B cell (primary cell): ENCODE measurements around the gene GJB2. TPM values are rescaled to one million over a fixed set of nuclear protein-coding genes. Genes with fewer than 3 reads are reported as not detected.

Experiments
- ATAC-seq: fragments of 200-7000 bp; cut with Tn5 transposase; one replicate; pipeline ENCODE4 v1.10.0; 2021; ENCODE audit warnings: low read depth, mild to moderate bottlenecking, moderate number of reproducible peaks, moderate library complexity
- CTCF ChIA-PET: fragments of 350-600 bp; sonication (Branson Sonifier 250); formaldehyde crosslinking; loops from one replicate; lab custom pipeline; 2021; ENCODE audit warnings: antibody characterized with exemption, inconsistent platforms; lab: Charles Lee
- POLR2A ChIA-PET: fragments of 350-600 bp; sonication (Branson Sonifier 250); formaldehyde crosslinking; loops from one replicate; lab custom pipeline; 2021; ENCODE audit warnings: antibody characterized with exemption; lab: Charles Lee
- DNase-seq: peaks from one replicate; pipeline ENCODE4 v3.0.0; 2013
- H2AFZ ChIP-seq: 2 replicates; pipeline ENCODE4 v1.6.1; 2012; ENCODE audit warnings: mild to moderate bottlenecking, low read depth, low read length; ENCODE audit not compliant: insufficient read depth, poor library complexity, severe bottlenecking
- H3K27ac ChIP-seq, 2 donors: 1 replicate in 1 of 2; 2 replicates in 1 of 2; pipeline ENCODE4 v1.5.1; 2012 to 2013; ENCODE audit warnings: low read length in 2 of 2, mild to moderate bottlenecking in 2 of 2, moderate library complexity in 1 of 2
- H3K27me3 ChIP-seq, 4 experiments: fragments of 200-600 bp in 1 of 4; sonication (generic) in 1 of 4; replicated peaks in 1 of 4; 1 replicate in 2 of 4; 2 replicates in 2 of 4; pipeline versions ENCODE4 v1.6.1 to v1.7.0; 2013 to 2016; ENCODE audit warnings: low read length in 3 of 4, mild to moderate bottlenecking in 2 of 4, mixed read lengths in 1 of 4, moderate library complexity in 1 of 4; ENCODE audit not compliant: insufficient read depth in 4 of 4, control insufficient read depth in 3 of 4; ENCODE audit errors: control extremely low read depth in 1 of 4
- H3K36me3 ChIP-seq, 2 experiments: replicated peaks in 1 of 2; 1 replicate in 1 of 2; 2 replicates in 1 of 2; pipeline versions ENCODE4 v1.6.1 to v1.7.1; 2013; ENCODE audit warnings: low read length in 1 of 2; ENCODE audit not compliant: insufficient read depth in 2 of 2, control insufficient read depth in 1 of 2; ENCODE audit errors: control extremely low read depth in 1 of 2, extremely low read depth in 1 of 2
- H3K4me1 ChIP-seq, 2 donors: fragments of 200-600 bp in 1 of 2; sonication (generic) in 1 of 2; 1 replicate in 1 of 2; 2 replicates in 1 of 2; pipeline versions ENCODE4 v1.5.1 to v1.6.1; 2013 to 2017; ENCODE audit warnings: low read length in 2 of 2; ENCODE audit not compliant: control insufficient read depth in 2 of 2, insufficient read depth in 2 of 2
- H3K4me2 ChIP-seq: replicated peaks from 2 replicates; pipeline ENCODE3; 2012; ENCODE audit warnings: mild to moderate bottlenecking, low read depth, low read length; ENCODE audit not compliant: poor library complexity, severe bottlenecking
- H3K4me3 ChIP-seq, 5 experiments: fragments of 200-600 bp in 1 of 5; sonication (generic) in 1 of 5; 1 replicate in 3 of 5; 2 replicates in 2 of 5; pipeline versions ENCODE4 v1.5.1 to v1.7.0; 2011 to 2016; ENCODE audit warnings: low read length in 4 of 5, mild to moderate bottlenecking in 4 of 5, low read depth in 2 of 5, control low read depth in 1 of 5, moderate library complexity in 1 of 5; ENCODE audit not compliant: insufficient read depth in 1 of 5; ENCODE audit errors: control extremely low read depth in 1 of 5, extremely low read depth in 1 of 5
- H3K79me2 ChIP-seq: fragments of 200-600 bp; sonication (generic); one replicate; pipeline ENCODE4 v1.6.0; 2016; ENCODE audit warnings: low read length; ENCODE audit not compliant: control insufficient read depth, insufficient read depth
- H3K9ac ChIP-seq: fragments of 200-600 bp; sonication (generic); 2 replicates; pipeline ENCODE4 v1.6.1; 2017; ENCODE audit warnings: mild to moderate bottlenecking, low read length, moderate library complexity
- H3K9me3 ChIP-seq, 3 donors: one replicate each; pipeline versions ENCODE4 v1.6.1 to v1.7.1; 2013; ENCODE audit warnings: low read length in 2 of 3; ENCODE audit not compliant: control insufficient read depth in 2 of 3, insufficient read depth in 1 of 3; ENCODE audit errors: control extremely low read depth in 1 of 3
- H4K20me1 ChIP-seq: 2 replicates; pipeline ENCODE4 v1.6.0; 2012; ENCODE audit warnings: mild to moderate bottlenecking, low read length; ENCODE audit not compliant: insufficient read depth, control insufficient read depth, poor library complexity, severe bottlenecking
- H3K27ac Mint-ChIP-seq: one replicate; pipeline ENCODE4 v1.8.0; 2021; ENCODE audit warnings: mixed read lengths
- H3K27me3 Mint-ChIP-seq: one replicate; pipeline ENCODE4 v1.8.0; 2021; ENCODE audit warnings: mixed read lengths
- H3K4me1 Mint-ChIP-seq: one replicate; pipeline ENCODE4 v1.8.0; 2021; ENCODE audit warnings: mixed read lengths
- H3K4me3 Mint-ChIP-seq: one replicate; pipeline ENCODE4 v1.8.0; 2021; ENCODE audit warnings: mixed read lengths
- H3K9me3 Mint-ChIP-seq: one replicate; pipeline ENCODE4 v1.8.0; 2022; ENCODE audit warnings: mixed read lengths; ENCODE audit not compliant: insufficient read depth
- EZH2 ChIP-seq: IDR thresholded peaks from 2 replicates; pipeline ENCODE4 v1.6.1; 2012; ENCODE audit warnings: borderline replicate concordance, low read depth, mild to moderate bottlenecking, moderate library complexity, low read length; ENCODE audit not compliant: insufficient read depth, poor library complexity, severe bottlenecking
- WGBS: methylation state at CpG from one replicate; pipeline ENCODE4 v1.1.5; 2013; ENCODE audit warnings: missing lambda C conversion rate; ENCODE audit not compliant: insufficient coverage; 5-methylcytosine and 5-hydroxymethylcytosine counted together
- intact Hi-C: fragments of 100-400 bp; cut with micrococcal nuclease; formaldehyde crosslinking; loops from one replicate; pipeline ENCODE4 v1.10.0; 2022
- polyA plus RNA-seq: library from polyadenylated mRNA; depleted of rRNA; stranded (reverse); fragments of >200 nt; gene quantifications from 2 replicates; pipeline ENCODE4 v1.2.3, GENCODE V29; 2012
- total RNA-seq, 2 donors: library from RNA; stranded (reverse); fragments of 120-200 nt in 1 of 2; gene quantifications; 1 replicate in 1 of 2; 2 replicates in 1 of 2; pipeline versions ENCODE4 v1.2.3 to v1.2.4, GENCODE V29; 2013 to 2022
- TF ChIP-seq, protein P1 (sequence below): fragments of 200-600 bp; IDR thresholded peaks from one replicate; pipeline ENCODE4 v1.8.0; 2022; ENCODE audit warnings: antibody characterized with exemption, mild to moderate bottlenecking

The GJB2 gene
- total and polyA plus RNA-seq, 2 donors (not counting 1 experiment from before 2014, with no cell fraction given) = not detected

DNA sequence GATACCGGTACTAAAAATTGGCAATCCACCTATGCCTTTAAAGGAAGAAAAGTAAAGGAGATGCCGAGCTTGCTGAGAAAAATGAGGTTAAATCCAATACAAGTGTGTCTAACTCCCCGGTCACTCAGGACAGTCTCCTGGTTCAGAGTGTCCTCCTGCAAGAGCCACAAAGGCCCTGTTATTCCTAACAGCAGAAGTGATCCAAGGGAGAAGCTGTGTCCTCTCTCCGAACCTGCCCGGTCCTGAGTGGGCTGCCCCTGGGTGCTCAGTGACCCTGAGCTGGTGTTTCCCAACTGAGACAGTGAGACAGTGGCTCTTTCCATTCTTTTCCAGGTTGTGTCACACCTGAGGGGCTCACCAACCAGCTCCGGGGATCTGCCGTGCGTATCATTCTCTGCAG, 34.5 kb upstream of the GJB2 start:
- WGBS = 95% methylated on average over 8 of the region's 8 CpGs
- peaks cover 11% of the 10 kb centered on the region for H3K4me1 Mint-ChIP-seq
- Histone ChIP-seq H3K4me3 (no peak overlapping the region), H3K4me2 (no peak overlapping the region), H3K4me1 (peaks cover 9 to 10% of the 10 kb centered on the region in 2 donors), H3K27ac (no peak overlapping the region), H3K79me2 (no peaks in the 10 kb centered on the region), H3K9me3 (peaks cover 0 to 3% (median 0%) of the 10 kb centered on the region in 3 donors), H3K9ac (no peak overlapping the region), H4K20me1 (no peaks in the 10 kb centered on the region), H3K36me3 (no peaks in the 10 kb centered on the region), H3K27me3 (peaks cover 0 to 17% (median 6%) of the 10 kb centered on the region in 4 experiments), H2AFZ (no peak overlapping the region)
- H3K27me3 Mint-ChIP-seq = peaks cover 35% of the 10 kb centered on the region
- ChIA-PET CTCF (no interaction called here), POLR2A (no interaction called here)
- ATAC-seq (no peak), DNase-seq (no peak)
- no peaks in the 10 kb centered on the region for H3K9me3 Mint-ChIP-seq
- intact Hi-C loops = no loop called here
- no peak overlapping the region for H3K4me3 Mint-ChIP-seq
- H3K27ac Mint-ChIP-seq = no peak overlapping the region
- TF ChIP-seq, protein P1, sequence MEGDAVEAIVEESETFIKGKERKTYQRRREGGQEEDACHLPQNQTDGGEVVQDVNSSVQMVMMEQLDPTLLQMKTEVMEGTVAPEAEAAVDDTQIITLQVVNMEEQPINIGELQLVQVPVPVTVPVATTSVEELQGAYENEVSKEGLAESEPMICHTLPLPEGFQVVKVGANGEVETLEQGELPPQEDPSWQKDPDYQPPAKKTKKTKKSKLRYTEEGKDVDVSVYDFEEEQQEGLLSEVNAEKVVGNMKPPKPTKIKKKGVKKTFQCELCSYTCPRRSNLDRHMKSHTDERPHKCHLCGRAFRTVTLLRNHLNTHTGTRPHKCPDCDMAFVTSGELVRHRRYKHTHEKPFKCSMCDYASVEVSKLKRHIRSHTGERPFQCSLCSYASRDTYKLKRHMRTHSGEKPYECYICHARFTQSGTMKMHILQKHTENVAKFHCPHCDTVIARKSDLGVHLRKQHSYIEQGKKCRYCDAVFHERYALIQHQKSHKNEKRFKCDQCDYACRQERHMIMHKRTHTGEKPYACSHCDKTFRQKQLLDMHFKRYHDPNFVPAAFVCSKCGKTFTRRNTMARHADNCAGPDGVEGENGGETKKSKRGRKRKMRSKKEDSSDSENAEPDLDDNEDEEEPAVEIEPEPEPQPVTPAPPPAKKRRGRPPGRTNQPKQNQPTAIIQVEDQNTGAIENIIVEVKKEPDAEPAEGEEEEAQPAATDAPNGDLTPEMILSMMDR = no peak
- no peak for TF ChIP-seq EZH2

DNA sequence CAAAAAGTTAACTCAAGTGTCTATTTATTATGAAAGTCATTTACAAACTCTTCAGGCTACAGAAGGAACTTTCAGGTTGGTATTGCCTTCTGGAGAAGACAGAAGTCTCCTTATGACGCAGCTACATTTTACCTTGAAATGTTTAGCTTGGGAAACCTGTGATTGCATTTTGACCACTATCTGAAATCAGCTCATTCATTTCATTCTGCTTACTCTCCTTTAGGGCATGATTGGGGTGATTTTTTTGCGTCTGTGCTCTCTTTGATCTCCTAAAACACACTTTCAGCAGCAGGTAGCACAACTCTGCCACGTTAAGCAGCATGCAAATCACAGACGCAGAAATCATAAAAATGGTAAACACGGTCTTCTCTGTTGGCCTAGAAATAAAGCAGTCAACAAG, 29.8 kb upstream of the GJB2 start:
- TF ChIP-seq, protein P1 = no peak
- TF ChIP-seq EZH2 = no peak
- CTCF ChIA-PET = no interaction called here

More for the DNA sequence above, 29.8 kb upstream of the GJB2 start:
- no peak overlapping the region for H3K4me2 ChIP-seq
- Mint-ChIP-seq H3K27me3 (peaks cover 10% of the 10 kb centered on the region), H3K4me3 (no peak overlapping the region), H3K9me3 (no peaks in the 10 kb centered on the region), H3K27ac (no peak overlapping the region), H3K4me1 (peaks cover 3% of the 10 kb centered on the region)
- H3K79me2 ChIP-seq = no peaks in the 10 kb centered on the region
- H3K4me1 ChIP-seq = peaks cover 0 to 7% of the 10 kb centered on the region in 2 donors
- intact Hi-C loops = no loop called here
- H3K4me3 ChIP-seq = no peak overlapping the region
- no peak overlapping the region for H3K9ac ChIP-seq
- no peak overlapping the region for H3K27ac ChIP-seq
- WGBS = 61% methylated on average over 4 of the region's 5 CpGs
- H4K20me1 ChIP-seq = no peaks in the 10 kb centered on the region
- H3K36me3 ChIP-seq = no peaks in the 10 kb centered on the region
- ATAC-seq (no peak), DNase-seq (no peak)
- peaks cover 0 to 2% (median under 1%) of the 10 kb centered on the region in 4 experiments for H3K27me3 ChIP-seq
- no peaks in the 10 kb centered on the region for H3K9me3 ChIP-seq
- no peak overlapping the region for H2AFZ ChIP-seq
- POLR2A ChIA-PET = no interaction called here
